Osteoblast (primary cell): Measurements from ENCODE around the gene FFAR2. TPM values are rescaled to one million over a fixed set of nuclear protein-coding genes. Genes with fewer than 3 reads are reported as not detected.

Source experiments
- DNase-seq: peaks from one replicate; pipeline ENCODE4 v3.0.0; 2011; ENCODE audit warnings: low spot score, mixed read lengths; ENCODE audit not compliant: insufficient read length; ENCODE audit errors: missing footprints
- H2AFZ ChIP-seq: 2 replicates; pipeline ENCODE4 v1.6.0; 2011; ENCODE audit warnings: mild to moderate bottlenecking, low read length
- H3K27ac ChIP-seq: 2 replicates; pipeline ENCODE4 v1.5.1; 2011; ENCODE audit warnings: mild to moderate bottlenecking, low read depth, low read length, moderate library complexity
- H3K27me3 ChIP-seq: 2 replicates; pipeline ENCODE4 v1.6.0; 2012; ENCODE audit warnings: mild to moderate bottlenecking, control low read depth, inconsistent platforms, low read length, moderate library complexity; ENCODE audit not compliant: insufficient read depth
- H3K36me3 ChIP-seq: 2 replicates; pipeline ENCODE4 v1.5.1; 2011; ENCODE audit warnings: mild to moderate bottlenecking, low read length, control low read depth, moderate library complexity; ENCODE audit not compliant: insufficient read depth
- H3K4me1 ChIP-seq: 2 replicates; pipeline ENCODE4 v1.5.1; 2011; ENCODE audit warnings: mild to moderate bottlenecking, low read length, control low read depth, moderate library complexity; ENCODE audit not compliant: insufficient read depth
- H3K4me2 ChIP-seq: 2 replicates; pipeline ENCODE4 v1.6.0; 2011; ENCODE audit warnings: mild to moderate bottlenecking, low read length; ENCODE audit not compliant: insufficient read depth
- H3K4me3 ChIP-seq: fragments of 200-600 bp; sonication (generic); 3 replicates; pipeline ENCODE4 v1.5.1; 2012; ENCODE audit warnings: mild to moderate bottlenecking, low read length, inconsistent platforms; ENCODE audit not compliant: insufficient read depth
- H3K79me2 ChIP-seq: 2 replicates; pipeline ENCODE4 v1.6.0; 2012; ENCODE audit warnings: mild to moderate bottlenecking, low read length, control low read depth, inconsistent platforms; ENCODE audit not compliant: insufficient read depth
- H3K9me3 ChIP-seq: 2 replicates; pipeline ENCODE4 v1.5.1; 2011; ENCODE audit warnings: low read depth, low read length, control low read depth
- H4K20me1 ChIP-seq: 2 replicates; pipeline ENCODE4 v1.6.0; 2012; ENCODE audit warnings: mild to moderate bottlenecking, low read length, control low read depth; ENCODE audit not compliant: insufficient read depth
- CTCF ChIP-seq: IDR thresholded peaks from 2 replicates; pipeline ENCODE4 v1.5.1; 2011; ENCODE audit warnings: mild to moderate bottlenecking, low read depth, low read length, moderate library complexity; ENCODE audit errors: extremely low read depth
- total RNA-seq: library from RNA; depleted of rRNA; stranded (reverse); fragments of >200 nt; gene quantifications from 2 replicates; pipeline ENCODE4 v1.2.3, GENCODE V29; 2012

The FFAR2 gene
- total RNA-seq, 1 donor, result not detected

- no peak for DNase-seq
- no peak overlapping the region for H3K4me2 ChIP-seq
- no peaks in the 10 kb centered on the region for H3K79me2 ChIP-seq
- H4K20me1 ChIP-seq, result no peaks in the 10 kb centered on the region
- H3K27ac ChIP-seq, result no peak overlapping the region
- H3K9me3 ChIP-seq, result no peaks in the 10 kb centered on the region
- H3K4me3 ChIP-seq, result no peak overlapping the region
- H3K36me3 ChIP-seq, result no peaks in the 10 kb centered on the region
- TF ChIP-seq CTCF, result no peak
- no peak overlapping the region for H2AFZ ChIP-seq
- H3K4me1 ChIP-seq, result no peaks in the 10 kb centered on the region
- H3K27me3 ChIP-seq, result peaks cover 3% of the 10 kb centered on the region
Measured at GRCh38 chr19:35425682-35426081, 22.4 kb upstream of the FFAR2 start.

GRCh38 chr19:35427187-35427586 is 20.9 kb upstream of the FFAR2 start:
- TF ChIP-seq CTCF, result no peak
- H3K4me1 ChIP-seq, result no peaks in the 10 kb centered on the region

GRCh38 chr19:35429698-35430408 is 18.2 kb upstream of the FFAR2 start:
- no peak overlapping the region for H3K4me2 ChIP-seq
- DNase-seq, result no peak
- H3K4me1 ChIP-seq, result no peaks in the 10 kb centered on the region
- no peaks in the 10 kb centered on the region for H3K36me3 ChIP-seq
- H3K27me3 ChIP-seq, result peaks cover 4% of the 10 kb centered on the region
- H2AFZ ChIP-seq, result no peak overlapping the region
- peaks cover 2% of the 10 kb centered on the region for H3K9me3 ChIP-seq
- no peaks in the 10 kb centered on the region for H3K79me2 ChIP-seq
- no peak overlapping the region for H3K27ac ChIP-seq
- no peaks in the 10 kb centered on the region for H4K20me1 ChIP-seq
- no peak for TF ChIP-seq CTCF
- H3K4me3 ChIP-seq, result no peak overlapping the region

More at GRCh38 chr19:35427187-35427586, 20.9 kb upstream of the FFAR2 start:
- Histone ChIP-seq H3K36me3 (no peaks in the 10 kb centered on the region), H3K27me3 (peaks cover 3% of the 10 kb centered on the region), H3K27ac (no peak overlapping the region), H3K4me3 (no peak overlapping the region), H3K4me2 (no peak overlapping the region), H4K20me1 (no peaks in the 10 kb centered on the region), H3K79me2 (no peaks in the 10 kb centered on the region), H3K9me3 (peaks cover 2% of the 10 kb centered on the region), H2AFZ (no peak overlapping the region)
- DNase-seq, result no peak

GRCh38 chr19:35430409-35431144 is 17.5 kb upstream of the FFAR2 start:
- no peak overlapping the region for H2AFZ ChIP-seq
- no peaks in the 10 kb centered on the region for H3K36me3 ChIP-seq
- no peaks in the 10 kb centered on the region for H3K79me2 ChIP-seq
- H3K9me3 ChIP-seq, result peaks cover 2% of the 10 kb centered on the region
- no peak overlapping the region for H3K4me3 ChIP-seq
- no peaks in the 10 kb centered on the region for H4K20me1 ChIP-seq
- H3K27ac ChIP-seq, result no peak overlapping the region
- H3K4me1 ChIP-seq, result no peaks in the 10 kb centered on the region
- TF ChIP-seq CTCF, result no peak
- no peak overlapping the region for H3K4me2 ChIP-seq
- no peak for DNase-seq
- peaks cover 9% of the 10 kb centered on the region for H3K27me3 ChIP-seq
